GM18951 (cell line): ENCODE results near the gene ZNF627.
"Not testable (repeated sequence)": the region's sequence is repeated elsewhere in the genome, so short reads cannot be mapped to it uniquely, and the experiment has no call there.

Experiments
- POLR2A ChIP-seq: IDR thresholded peaks from 4 replicates; pipeline ENCODE4 v1.6.1; 2011; ENCODE audit warnings: mild to moderate bottlenecking; ENCODE audit not compliant: insufficient read length, insufficient read depth; ENCODE audit errors: extremely low read depth
- in situ Hi-C: fragments of 300-500 bp; cut with MboI; formaldehyde crosslinking; loops from one replicate; pipeline ENCODE4 v1.12.0; 2022; ENCODE audit warnings: low sequenced_read_pairs, mixed read lengths, inconsistent platforms; ENCODE audit not compliant: unreplicated experiment

ZNF627 gene

DNA sequence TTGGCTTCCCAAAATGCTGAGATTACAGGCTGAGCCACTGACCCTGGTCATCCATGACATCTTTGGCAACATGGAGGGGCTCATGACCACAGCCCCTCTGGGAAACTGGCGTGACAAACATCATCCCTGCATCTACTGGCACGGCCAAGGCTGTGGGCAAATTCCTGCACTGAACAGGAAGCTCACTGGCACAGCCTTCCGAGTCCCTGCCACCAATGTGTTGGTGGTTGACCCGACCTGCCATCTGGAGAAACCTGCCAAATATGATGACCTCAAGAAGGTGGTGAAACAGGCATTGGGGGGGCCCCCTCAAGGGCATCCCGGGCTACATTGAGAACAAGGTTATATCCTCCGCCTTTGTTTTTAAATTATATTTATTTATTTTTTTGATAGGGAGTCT, 11.0 kb upstream of the ZNF627 start:
- in situ Hi-C loops, result no loop called here
- no peak for TF ChIP-seq POLR2A

DNA sequence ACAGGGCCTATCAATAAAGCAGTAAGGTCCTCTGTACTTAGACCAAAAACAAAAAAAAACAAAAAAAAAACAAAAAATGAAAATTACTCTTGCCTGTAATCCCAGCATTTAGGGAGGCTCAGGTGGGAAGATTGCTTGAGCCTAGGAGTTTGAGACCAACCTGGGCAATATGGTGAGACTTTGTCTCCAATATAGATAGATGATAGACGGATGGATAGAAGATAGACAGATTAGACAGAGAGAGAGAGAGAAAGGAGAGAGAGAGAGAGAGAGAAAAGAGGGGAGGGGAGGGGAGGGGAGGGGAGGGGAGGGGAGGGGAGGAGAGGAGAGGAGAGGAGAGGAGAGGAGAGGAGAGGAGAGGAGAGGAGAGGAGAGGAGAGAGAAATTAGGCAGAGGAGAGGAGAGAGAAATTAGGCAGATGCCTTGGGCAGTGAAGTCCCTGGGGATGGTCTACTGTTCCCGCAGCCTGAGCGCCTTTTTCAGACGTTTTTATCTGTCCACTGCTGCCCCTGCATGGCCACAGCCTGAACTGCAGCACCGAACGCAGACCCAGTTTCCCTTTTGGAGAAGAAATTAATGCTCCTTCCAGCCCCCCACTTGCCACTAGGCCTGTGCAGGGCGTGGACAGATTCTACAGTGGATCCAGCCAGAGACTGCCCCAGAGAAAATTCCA, 9.8 kb upstream of the ZNF627 start:
- in situ Hi-C loops, result no loop called here
- TF ChIP-seq POLR2A, result no peak

DNA sequence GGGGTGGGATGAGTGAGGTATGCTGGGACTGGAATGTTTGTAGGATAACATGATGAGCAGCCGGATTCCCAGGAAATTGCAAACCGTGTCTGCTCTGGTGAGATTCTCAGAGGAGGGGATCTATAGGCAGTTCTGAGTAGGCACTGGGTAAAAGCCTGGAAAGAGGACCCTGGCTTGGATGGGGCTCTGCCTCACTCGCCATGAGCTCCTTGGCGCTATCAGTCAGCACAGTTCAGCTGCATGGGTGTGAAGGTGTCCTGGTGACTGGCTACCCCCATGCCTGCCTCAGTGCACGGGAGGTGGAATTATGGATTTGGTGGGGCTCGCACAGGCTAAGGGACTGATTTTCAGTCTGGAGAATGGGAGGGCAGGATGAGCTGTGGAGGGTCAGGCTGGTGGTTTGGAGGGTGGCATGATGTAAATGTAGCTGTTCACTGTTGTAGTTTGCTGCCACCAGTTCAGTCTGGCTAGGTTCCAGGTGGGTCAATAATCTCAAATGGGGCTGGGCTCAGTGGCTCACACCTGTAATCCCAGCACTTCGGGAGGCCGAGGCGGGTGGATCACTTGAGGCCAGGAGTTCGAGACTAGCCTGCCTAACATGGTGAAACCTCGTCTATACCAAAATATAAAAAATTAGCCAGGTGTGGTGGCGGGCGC, 9.2 kb upstream of the ZNF627 start:
- in situ Hi-C loops, result no loop called here
- TF ChIP-seq POLR2A, result no peak

DNA sequence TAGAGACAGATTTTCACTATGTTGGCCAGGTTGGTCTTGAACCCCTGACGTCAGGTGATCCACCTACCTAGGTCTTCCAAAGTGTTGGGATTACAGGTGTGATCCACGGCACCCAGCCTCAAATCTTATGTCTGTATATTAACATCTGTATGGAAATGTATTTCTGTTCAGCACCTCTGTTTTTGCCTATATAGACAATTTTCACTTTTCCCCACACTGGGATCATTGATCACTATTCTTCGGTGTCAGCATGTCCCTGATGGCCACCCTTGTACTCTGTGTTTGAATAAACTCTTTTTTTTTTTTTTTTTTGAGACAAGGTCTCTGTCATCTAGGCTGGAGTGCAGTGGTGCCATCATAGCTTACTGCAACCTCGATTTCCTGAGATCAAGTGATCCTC, 3.2 kb upstream of the ZNF627 start:
- in situ Hi-C loops, result no loop called here

DNA sequence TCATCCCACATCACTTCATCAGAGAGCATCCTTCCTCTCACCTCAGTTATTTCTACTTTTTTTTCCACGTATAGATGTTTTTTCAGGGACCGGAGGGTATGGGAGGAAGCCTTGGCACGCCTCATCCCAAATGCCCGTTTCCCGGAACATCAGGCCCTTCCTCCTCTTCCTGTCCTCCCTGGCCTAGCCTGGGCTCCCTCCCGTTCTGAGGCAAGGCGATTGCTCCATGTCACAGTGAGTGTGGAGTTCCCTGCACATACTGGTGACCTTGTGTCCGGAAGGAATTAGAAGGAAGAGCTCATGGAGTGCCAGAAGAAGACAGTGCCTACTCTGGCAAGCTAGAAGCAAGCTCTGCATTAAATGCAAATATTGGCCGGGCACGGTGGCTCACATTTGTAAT, 1.1 kb upstream of the ZNF627 start:
- in situ Hi-C loops, result no loop called here
- no peak for TF ChIP-seq POLR2A

More for the DNA sequence above, 3.2 kb upstream of the ZNF627 start:
- TF ChIP-seq POLR2A, result no peak

DNA sequence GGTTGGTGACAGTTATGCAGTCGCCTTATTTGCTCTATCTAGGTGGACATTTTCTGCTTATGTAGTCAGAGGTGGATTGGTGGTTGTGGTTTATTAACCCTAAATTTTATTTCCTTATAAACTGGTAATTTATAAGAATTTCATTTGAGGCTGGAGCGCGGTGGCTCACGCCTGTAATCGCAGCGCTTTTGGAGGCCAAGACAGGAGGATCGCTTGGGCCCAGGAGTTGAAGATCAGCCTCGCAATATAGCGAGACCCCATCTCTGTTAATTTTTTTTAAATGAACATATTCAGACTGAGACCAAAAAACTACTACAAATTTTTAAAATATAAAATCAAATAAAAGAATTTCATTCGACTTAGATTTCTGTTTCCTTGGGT, 810 bp downstream of the ZNF627 start:
- in situ Hi-C loops, result no loop called here
- TF ChIP-seq POLR2A, result no peak

DNA sequence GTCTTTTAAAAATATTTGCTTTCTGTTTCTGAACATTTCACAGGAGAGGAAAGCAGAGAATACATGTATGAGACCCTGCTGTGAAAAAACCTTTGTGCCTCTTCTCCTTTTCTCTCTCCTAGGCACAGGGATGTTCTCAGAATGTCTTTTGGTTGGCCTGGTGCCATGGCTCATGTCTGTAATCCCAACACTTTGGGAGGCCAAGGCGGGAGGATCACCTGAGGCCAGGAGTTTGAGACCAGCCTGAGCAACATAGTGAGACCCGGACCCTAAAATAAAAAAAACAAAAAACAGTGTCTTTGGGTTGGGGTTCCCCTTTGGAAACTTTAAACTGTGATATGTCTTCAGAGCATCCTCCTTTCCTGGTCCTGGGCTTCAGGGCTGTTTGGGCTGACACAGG, 1.5 kb downstream of the ZNF627 start:
- no peak for TF ChIP-seq POLR2A
- in situ Hi-C loops, result no loop called here

DNA sequence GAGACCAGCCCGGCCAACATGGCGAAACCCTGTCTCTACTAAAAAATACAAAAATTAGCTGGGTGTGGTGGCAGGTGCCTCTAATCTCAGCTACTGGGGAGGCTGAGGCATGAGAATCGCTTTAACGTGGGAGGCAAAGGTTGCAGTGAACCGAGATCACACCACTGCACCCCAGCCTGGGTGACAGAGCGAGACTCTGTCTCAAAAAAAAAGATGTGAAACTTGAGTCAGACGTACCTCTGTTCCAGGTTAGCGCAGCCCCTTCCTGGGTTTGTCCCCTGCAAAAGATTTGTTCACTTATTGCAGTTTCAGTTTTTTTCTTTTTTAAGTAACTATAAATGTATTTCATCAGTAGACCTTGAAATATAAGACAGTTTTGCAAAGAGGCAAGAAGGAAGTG, 2.4 kb downstream of the ZNF627 start:
- in situ Hi-C loops, result not testable (repeated sequence)

DNA sequence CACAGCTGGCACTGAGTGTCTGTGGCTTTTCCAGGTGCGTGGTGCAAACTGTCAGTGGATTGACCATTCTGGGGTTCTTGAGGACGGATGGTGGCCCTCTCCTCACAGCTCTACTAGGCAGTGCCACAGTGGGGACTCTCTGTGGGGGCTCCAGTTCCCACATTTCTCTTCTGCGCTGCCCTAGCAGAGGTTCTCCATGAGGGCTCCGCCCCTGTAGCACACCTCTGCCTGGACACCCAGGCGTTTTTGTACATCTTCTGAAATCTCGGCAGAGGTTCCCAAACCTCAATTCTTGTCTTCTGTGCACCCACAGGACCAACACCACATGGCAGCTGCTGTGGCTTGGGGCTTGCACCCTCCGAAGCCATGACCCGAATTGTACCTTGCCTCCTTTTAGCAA, 9.2 kb downstream of the ZNF627 start:
- no peak for TF ChIP-seq POLR2A
- in situ Hi-C loops, result no loop called here

DNA sequence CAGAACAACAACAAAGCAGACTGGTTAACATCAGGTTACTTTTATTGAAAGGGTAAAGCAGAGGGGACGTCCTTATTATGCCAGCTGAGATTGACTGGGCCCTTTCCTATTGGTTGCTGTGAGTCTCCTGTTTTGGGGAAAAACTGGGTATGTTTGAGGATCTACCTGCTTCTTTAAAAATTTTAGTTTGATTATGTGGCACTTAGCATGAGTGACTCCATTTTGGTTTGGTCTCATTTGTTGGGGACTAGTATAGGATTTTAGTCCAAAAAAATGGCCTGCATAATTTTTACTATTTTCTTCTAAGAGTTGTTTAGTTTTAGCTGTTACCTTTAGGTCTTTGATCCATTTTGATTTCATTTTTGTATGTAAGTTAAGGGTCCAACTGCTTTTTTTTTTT, 14.4 kb downstream of the ZNF627 start:
- TF ChIP-seq POLR2A, result no peak
- in situ Hi-C loops, result no loop called here

DNA sequence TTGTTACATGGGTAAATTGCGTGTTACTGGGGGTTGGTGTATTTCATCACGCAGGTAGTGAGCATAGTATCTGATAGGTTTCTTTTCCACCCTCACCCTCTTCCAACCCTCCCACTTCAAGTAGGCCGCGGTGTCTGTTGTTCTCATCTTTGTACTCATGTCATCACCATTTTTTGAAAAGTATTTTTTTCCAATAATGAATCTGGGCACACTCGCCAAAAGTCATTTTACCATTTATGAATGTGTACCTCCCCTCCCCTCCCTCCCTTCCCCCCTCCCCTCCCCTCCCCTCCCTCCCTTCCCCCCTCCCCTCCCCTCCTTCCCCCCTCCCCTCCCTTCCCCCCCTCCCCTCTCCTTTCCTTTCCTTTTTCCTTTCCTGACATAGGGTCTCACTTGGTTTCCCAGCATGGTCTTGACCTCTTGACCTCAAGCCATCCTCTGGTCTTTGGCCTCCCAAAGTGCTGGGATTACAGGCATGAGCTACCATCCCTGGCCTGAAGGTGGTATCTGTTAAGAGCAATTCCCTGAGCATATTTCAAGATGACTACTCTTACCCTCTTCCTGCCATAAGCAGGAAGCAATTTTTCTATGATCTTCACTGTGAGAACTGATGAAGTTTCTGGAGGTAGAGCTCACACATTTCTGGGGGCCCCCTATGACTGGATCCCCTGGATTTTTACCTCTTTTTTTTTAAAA, 15.7 kb downstream of the ZNF627 start:
- in situ Hi-C loops, result no loop called here
- no peak for TF ChIP-seq POLR2A

DNA sequence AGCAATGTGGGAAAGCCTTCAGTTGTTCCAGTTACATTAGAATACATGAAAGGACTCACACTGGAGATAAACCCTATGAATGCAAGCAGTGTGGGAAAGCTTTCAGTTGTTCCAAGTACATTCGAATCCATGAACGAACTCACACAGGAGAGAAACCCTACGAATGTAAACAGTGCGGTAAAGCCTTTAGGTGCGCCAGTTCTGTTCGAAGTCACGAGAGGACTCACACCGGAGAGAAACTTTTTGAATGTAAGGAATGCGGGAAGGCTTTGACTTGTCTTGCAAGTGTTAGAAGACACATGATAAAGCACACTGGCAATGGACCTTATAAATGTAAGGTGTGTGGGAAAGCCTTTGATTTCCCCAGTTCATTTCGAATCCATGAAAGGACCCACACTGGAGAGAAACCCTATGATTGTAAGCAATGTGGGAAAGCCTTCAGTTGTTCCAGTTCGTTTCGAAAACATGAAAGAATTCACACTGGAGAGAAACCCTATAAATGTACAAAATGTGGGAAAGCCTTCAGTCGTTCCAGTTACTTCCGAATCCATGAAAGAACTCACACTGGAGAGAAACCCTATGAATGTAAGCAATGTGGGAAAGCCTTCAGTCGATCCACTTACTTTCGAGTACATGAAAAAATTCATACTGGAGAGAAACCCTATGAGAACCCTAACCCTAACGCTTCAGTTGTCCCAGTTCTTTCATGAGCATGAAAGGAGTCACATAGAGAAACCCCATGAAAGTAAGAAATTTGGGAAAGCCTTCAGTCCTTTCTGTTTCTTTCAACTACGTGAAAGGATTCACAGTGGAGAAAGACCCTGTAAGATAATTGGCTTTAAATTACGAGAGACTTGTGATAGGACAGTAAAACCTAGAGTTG, 20.1 kb downstream of the ZNF627 start:
- in situ Hi-C loops, result no loop called here
- no peak for TF ChIP-seq POLR2A

DNA sequence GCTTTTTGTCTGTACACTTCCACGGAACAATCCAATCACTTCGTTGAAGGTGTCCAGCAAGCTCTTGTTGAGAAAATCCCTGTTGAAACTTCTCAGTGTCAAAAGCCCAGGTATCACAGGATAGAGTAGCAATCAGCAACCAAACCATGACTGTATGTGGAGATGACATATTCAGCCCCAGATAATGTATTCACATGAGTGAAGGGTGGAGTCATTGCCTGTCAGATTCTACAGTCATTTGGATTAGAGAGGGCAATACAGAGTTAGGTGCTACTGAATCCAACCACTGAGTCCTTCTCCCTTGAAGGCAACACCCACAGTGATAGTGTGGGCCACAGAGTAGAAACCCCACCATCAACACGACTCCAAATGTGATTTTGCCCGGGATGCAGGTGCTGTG, 23.3 kb downstream of the ZNF627 start:
- in situ Hi-C loops, result no loop called here
- no peak for TF ChIP-seq POLR2A

DNA sequence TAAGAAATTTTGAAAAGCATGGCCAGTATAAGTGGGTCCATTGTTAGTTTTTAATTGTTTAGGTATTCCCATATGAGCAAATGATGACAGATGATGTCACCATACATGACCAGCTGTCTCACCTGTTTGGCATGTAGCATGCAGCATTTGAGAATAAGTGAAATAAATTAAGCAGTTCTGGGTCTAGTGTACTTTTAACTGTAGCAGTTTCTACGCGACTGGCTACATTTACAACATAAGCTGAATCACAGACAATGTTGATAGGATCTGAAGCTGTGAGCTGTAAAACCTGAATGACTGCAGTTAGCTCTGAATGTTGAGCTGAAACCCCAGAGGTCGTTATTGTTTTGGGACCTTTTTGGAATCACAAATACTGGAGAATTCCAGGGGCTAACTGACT, 25.1 kb downstream of the ZNF627 start:
- in situ Hi-C loops, result not testable (repeated sequence)
